ENCODE results near the gene C9orf72.
"Not testable (repeated sequence)": the region's sequence is repeated elsewhere in the genome, so short reads cannot be mapped to it uniquely, and the experiment has no call there.

DNA sequence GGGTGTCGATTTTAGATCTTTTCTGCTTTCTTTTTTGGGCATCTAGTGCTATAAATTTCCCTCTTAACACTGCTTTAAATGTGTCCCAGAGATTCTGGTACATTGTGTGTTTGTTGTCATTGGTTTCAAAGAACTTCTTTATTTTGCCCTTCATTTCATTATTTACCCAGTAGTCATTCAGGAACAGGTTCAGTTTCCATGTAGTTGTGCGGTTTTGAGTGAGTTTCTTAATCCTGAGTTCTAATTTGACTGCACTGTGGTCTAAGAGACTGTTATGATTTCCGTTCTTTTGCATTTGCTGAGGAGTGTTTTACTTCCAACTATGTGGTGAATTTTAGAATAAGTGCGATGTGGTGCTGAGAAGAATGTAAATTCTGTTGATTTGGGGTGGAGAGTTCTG lies 38.8 kb upstream of the C9orf72 start:
- TF ChIP-seq SP1 (IDR thresholded peaks at IDR 0.05; ENCODE audit: low read depth, low read length); POLR2A (IDR thresholded peaks at IDR 0.05; ENCODE audit: control extremely low read depth in 1 of 2, low read depth in 2 of 2, low read length in 2 of 2): not testable (repeated sequence)
